PC-3 (cell line): ENCODE results near the gene KRTAP12-1. TPM values are rescaled to one million over a fixed set of nuclear protein-coding genes. Genes with fewer than 3 reads are reported as not detected.

Source experiments
- ATAC-seq: fragments of 200-7000 bp; cut with Tn5 transposase; 2 replicates; pipeline ENCODE4 v1.9.1; 2020; ENCODE audit warnings: mild to moderate bottlenecking, moderate library complexity
- BruUV-seq: library from RNA; stranded (reverse); fragments of 400-500 nt; replicated peaks from 2 replicates; lab custom pipeline; 2021; lab: Mats Ljungman, UMichigan
- CTCF ChIA-PET: fragments of 300-600 bp; sonication (Branson Sonifier 250); formaldehyde crosslinking; loops from one replicate; lab custom pipeline; 2022; ENCODE audit warnings: antibody characterized with exemption; lab: Charles Lee
- POLR2A ChIA-PET: fragments of 300-600 bp; sonication (Branson Sonifier 250); formaldehyde crosslinking; loops from one replicate; lab custom pipeline; 2022; ENCODE audit warnings: antibody characterized with exemption; ENCODE audit not compliant: unreplicated experiment; lab: Charles Lee
- DNase-seq: peaks from one replicate; pipeline ENCODE4 v3.0.0-alpha.2; 2015
- H2AFZ ChIP-seq: fragments of 300-600 bp; sonication (generic); 2 replicates; pipeline ENCODE4 v1.6.0; 2016; ENCODE audit warnings: antibody characterized with exemption, low read length
- H3F3A ChIP-seq: fragments of 300-600 bp; sonication (generic); one replicate; pipeline ENCODE4 v1.6.0; 2017; ENCODE audit warnings: antibody characterized with exemption, low read length, control low read depth, mild to moderate bottlenecking; ENCODE audit not compliant: unreplicated experiment
- H3K27ac ChIP-seq: fragments of 300-600 bp; sonication (generic); 2 replicates; pipeline ENCODE4 v1.5.1; 2016; ENCODE audit warnings: mild to moderate bottlenecking, low read length
- H3K27me3 ChIP-seq: fragments of 300-600 bp; sonication (generic); 2 replicates; pipeline ENCODE4 v1.6.1; 2016; ENCODE audit warnings: low read length, mixed read lengths
- H3K36me3 ChIP-seq: fragments of 300-600 bp; sonication (generic); 2 replicates; pipeline ENCODE4 v1.6.1; 2016; ENCODE audit warnings: low read depth, mixed run types, low read length, mixed read lengths
- H3K4me1 ChIP-seq: fragments of 300-600 bp; sonication (generic); 2 replicates; pipeline ENCODE4 v1.5.1; 2016; ENCODE audit warnings: low read length; ENCODE audit not compliant: insufficient read depth
- H3K4me2 ChIP-seq: fragments of 300-600 bp; sonication (generic); 2 replicates; pipeline ENCODE4 v1.6.0; 2016; ENCODE audit warnings: low read length
- H3K4me3 ChIP-seq: fragments of 300-600 bp; sonication (generic); 2 replicates; pipeline ENCODE4 v1.5.1; 2016; ENCODE audit warnings: mild to moderate bottlenecking, low read length, mixed read lengths
- H3K79me2 ChIP-seq: fragments of 300-600 bp; sonication (generic); 2 replicates; pipeline ENCODE4 v1.6.1; 2017; ENCODE audit warnings: low read length, mixed read lengths
- H3K9ac ChIP-seq: fragments of 300-600 bp; sonication (generic); 2 replicates; pipeline ENCODE4 v1.6.0; 2016; ENCODE audit warnings: mild to moderate bottlenecking, low read length
- H3K9me2 ChIP-seq: fragments of 300-600 bp; sonication (generic); replicated peaks from 2 replicates; pipeline ENCODE4 v1.6.1; 2016; ENCODE audit warnings: mixed run types, low read length, mixed read lengths
- H3K9me3 ChIP-seq: fragments of 300-600 bp; sonication (generic); 2 replicates; pipeline ENCODE4 v1.6.1; 2016; ENCODE audit warnings: low read length, mixed read lengths
- H4K20me1 ChIP-seq: fragments of 300-600 bp; sonication (generic); 2 replicates; pipeline ENCODE4 v1.6.1; 2016; ENCODE audit warnings: low read length, mixed read lengths
- EZH2 ChIP-seq: fragments of 300-600 bp; sonication (generic); IDR thresholded peaks from one replicate; pipeline ENCODE4 v1.6.1; 2017; ENCODE audit warnings: antibody characterized with exemption, mild to moderate bottlenecking, low read length; ENCODE audit not compliant: unreplicated experiment
- EZH2phosphoT487 ChIP-seq: fragments of 300-600 bp; sonication (generic); IDR thresholded peaks from 2 replicates; pipeline ENCODE4 v1.6.1; 2018; ENCODE audit warnings: mild to moderate bottlenecking, antibody characterized with exemption, low read length, borderline replicate concordance
- intact Hi-C: fragments of 100-400 bp; cut with micrococcal nuclease; formaldehyde crosslinking; loops from 2 replicates; pipeline ENCODE4 v1.9.0; 2023
- total RNA-seq: library from RNA; depleted of rRNA; stranded (reverse); fragments of >200 nt; gene quantifications from 2 replicates; pipeline ENCODE4 v1.2.3, GENCODE V29; 2014
- TF ChIP-seq, protein P1 (sequence below): fragments of 300-600 bp; sonication (generic); conservative IDR thresholded peaks from 2 replicates; pipeline ENCODE4 v1.5.1; 2017; ENCODE audit warnings: antibody characterized with exemption, low read depth, mild to moderate bottlenecking, low read length

Gene KRTAP12-1
- total RNA-seq, 1 experiment from 2014 or later = 0.62 TPM

DNA sequence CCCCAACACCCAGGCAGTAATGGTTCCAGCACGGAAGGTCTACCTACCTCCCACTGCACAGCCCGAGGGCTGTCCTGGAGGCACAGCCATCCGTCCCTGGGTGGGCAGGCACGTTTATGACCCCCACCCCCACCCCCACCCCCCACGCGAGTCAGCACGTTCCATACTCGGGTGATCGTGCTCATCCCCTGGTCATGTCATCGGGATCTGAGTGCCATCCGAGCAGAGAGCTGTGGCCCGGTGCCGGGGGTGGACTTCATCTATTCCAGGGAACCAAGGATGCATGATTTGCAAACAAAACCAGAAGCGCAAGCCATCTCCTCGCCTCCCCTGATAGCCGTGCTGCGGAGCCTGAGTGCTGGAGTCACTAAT lies 28.3 kb upstream of the KRTAP12-1 start:
- intact Hi-C loops = loop anchor here (5.0 kb wide), 1 partner anchor 77 kb away; no protein-coding TSS in a partner anchor
- Histone ChIP-seq H4K20me1 (no peaks in the 10 kb centered on the region), H3K9ac (no peak overlapping the region), H2AFZ (0 out of 2 replicates have a peak overlapping the region, but pooled peaks have one; percentile 16), H3K27me3 (peaks cover 11% of the 10 kb centered on the region; the same call in 1 of the 2 replicates), H3K27ac (no peak overlapping the region), H3K4me2 (peak overlapping the region; percentile 67), H3K9me3 (no peaks in the 10 kb centered on the region), H3K4me1 (peaks cover 12% of the 10 kb centered on the region; the same call in 1 of the 2 replicates), H3F3A (no peaks in the 10 kb centered on the region), H3K4me3 (peak overlapping the region; percentile 29; the same call in 1 of the 2 replicates), H3K36me3 (no peaks in the 10 kb centered on the region), H3K9me2 (no peaks in the 10 kb centered on the region), H3K79me2 (no peaks in the 10 kb centered on the region)
- TF ChIP-seq, protein P1, sequence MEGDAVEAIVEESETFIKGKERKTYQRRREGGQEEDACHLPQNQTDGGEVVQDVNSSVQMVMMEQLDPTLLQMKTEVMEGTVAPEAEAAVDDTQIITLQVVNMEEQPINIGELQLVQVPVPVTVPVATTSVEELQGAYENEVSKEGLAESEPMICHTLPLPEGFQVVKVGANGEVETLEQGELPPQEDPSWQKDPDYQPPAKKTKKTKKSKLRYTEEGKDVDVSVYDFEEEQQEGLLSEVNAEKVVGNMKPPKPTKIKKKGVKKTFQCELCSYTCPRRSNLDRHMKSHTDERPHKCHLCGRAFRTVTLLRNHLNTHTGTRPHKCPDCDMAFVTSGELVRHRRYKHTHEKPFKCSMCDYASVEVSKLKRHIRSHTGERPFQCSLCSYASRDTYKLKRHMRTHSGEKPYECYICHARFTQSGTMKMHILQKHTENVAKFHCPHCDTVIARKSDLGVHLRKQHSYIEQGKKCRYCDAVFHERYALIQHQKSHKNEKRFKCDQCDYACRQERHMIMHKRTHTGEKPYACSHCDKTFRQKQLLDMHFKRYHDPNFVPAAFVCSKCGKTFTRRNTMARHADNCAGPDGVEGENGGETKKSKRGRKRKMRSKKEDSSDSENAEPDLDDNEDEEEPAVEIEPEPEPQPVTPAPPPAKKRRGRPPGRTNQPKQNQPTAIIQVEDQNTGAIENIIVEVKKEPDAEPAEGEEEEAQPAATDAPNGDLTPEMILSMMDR = no peak
- no peak for TF ChIP-seq EZH2
- TF ChIP-seq EZH2phosphoT487 = no peak
- CTCF ChIA-PET = interaction anchor here (1.4 to 1.6 kb wide), 2 partner anchors 32 to 83 kb away, joined by 5 to 7 read pairs; no protein-coding TSS in a partner anchor
- no TSS peak for BruUV-seq
- DNase-seq = no peak
- POLR2A ChIA-PET = no interaction called here
- peak; percentile 15 for ATAC-seq

DNA sequence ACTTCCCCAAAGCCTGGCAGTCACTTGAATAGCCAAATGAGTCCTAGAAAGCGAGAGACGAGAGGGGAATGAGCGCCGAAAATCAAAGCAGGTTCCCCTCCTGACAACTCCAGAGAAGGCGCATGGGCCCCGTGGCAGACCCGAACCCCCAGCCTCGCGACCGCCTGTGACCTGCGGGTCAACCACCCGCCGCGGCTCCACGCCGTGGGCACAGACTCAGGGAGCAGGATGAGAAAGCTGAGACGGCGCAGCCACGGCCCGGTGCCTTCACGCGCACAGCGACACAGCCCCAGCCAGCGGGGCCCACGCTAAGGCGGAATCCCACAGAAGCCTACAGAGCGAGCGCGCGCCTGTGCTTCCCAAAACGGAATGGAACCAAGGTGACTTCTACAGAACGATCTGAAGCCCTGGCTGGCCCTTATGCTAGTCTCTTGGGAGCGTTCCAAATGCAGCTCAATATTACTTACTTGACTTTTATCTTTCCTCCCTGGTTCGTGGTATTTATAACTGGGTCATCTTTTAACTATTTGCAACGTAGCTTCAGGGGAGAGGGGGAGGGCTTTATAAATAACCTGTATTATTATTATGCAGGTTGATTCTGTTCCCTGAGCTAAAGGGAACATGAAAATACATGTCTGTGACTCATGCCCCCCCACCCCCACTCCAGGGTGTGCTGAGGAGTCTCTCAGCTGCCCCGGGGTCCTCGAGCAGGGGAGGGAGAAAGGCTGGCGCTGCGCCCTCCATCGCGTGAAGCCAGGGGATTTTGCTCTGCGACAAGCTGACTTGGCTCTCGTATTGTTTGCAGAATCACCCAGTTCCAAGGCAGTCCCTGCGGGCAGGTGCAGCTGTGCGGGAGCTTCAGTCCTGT lies 27.7 kb upstream of the KRTAP12-1 start:
- peak overlapping the region; percentile 67 for H3K4me2 ChIP-seq
- CTCF ChIA-PET = interaction anchor here (1.4 to 1.6 kb wide), 2 partner anchors 33 to 84 kb away, joined by 5 to 7 read pairs; no protein-coding TSS in a partner anchor
- BruUV-seq = no TSS peak
- peaks cover 11% of the 10 kb centered on the region; the same call in 1 of the 2 replicates for H3K27me3 ChIP-seq
- no peaks in the 10 kb centered on the region for H3F3A ChIP-seq
- H3K9me3 ChIP-seq = no peaks in the 10 kb centered on the region
- H2AFZ ChIP-seq = 0 out of 2 replicates have a peak overlapping the region, but pooled peaks have one; percentile 16
- no peak for TF ChIP-seq EZH2phosphoT487
- TF ChIP-seq EZH2 = no peak
- TF ChIP-seq, protein P1 = no peak
- peaks cover 12% of the 10 kb centered on the region; the same call in 1 of the 2 replicates for H3K4me1 ChIP-seq
- no peaks in the 10 kb centered on the region for H4K20me1 ChIP-seq
- ATAC-seq = peak; percentile 58
- no peaks in the 10 kb centered on the region for H3K36me3 ChIP-seq
- H3K79me2 ChIP-seq = no peaks in the 10 kb centered on the region
- DNase-seq = peak; percentile 62
- H3K9me2 ChIP-seq = no peaks in the 10 kb centered on the region
- POLR2A ChIA-PET = interaction anchor here (0.6 kb wide), 1 partner anchor 34 kb away, joined by 4 read pairs; no protein-coding TSS in a partner anchor
- peak overlapping the region; percentile 29; the same call in 1 of the 2 replicates for H3K4me3 ChIP-seq
- intact Hi-C loops = loop anchor here (5.0 kb wide), 1 partner anchor 78 kb away; no protein-coding TSS in a partner anchor
- H3K27ac ChIP-seq = no peak overlapping the region
- no peak overlapping the region for H3K9ac ChIP-seq
